ENCODE measurements around the gene AXDND1.
"Not testable (repeated sequence)": the region's sequence is repeated elsewhere in the genome, so short reads cannot be mapped to it uniquely, and the experiment has no call there.

Gene AXDND1

DNA sequence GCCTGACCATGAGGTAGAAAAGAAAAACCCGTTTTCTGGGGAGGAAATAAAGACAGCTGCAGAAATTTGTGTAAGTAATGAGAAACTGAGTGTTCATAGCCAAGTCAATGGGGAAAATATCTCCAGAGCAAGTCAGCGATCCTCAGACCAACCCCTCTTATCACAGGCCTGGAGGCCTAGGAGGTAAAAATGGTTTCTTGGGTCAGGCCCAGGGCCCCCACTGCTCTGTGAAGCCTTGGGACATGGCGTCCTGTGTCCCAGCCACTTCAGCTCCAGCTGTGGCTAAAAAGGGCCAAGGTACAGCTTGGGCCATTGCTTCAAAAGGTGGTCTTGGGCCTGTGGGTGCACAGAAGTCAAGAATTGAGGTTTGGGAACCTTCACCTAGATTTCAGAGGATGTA, 108.9 kb downstream of the AXDND1 start:
- no peak for DNase-seq

DNA sequence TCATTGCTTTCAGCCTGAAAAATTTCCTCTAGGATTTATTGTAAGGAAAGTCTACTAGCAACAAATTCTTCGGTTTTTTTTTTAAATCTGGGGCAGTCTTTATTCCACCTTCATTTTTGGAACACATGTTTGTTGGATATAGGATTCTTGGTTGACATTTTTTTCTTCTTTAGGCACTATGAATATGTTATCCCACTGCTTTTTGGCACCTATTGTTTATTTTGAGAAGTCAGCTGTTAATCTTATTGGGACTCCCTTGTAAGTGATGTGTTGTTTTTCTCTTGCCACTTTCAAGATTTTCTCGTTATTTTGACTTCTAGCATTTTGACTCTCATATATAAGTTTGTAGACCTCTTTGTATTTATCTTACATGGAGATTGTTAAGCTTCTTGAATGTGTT, 110.7 kb downstream of the AXDND1 start:
- DNase-seq: no peak

DNA sequence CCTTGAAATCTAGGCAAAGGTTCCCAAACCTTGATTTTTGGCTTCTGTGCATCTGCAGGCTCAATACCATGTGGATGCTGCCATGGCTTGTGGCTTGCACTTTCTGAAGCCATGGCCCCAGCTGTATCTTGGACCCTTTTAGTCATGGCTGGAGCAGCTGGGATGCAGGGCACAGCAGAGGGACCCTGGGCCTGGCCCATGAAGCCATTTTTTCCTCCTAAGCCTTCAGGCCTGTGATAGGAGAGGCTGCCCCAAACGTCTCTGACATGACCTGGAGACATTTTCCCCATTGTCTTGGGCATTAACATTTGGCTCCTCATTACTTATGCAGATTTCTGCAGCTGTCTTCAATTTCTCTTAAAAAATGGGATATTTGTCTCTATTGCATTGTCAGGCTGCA, 112.6 kb downstream of the AXDND1 start:
- DNase-seq: no peak

DNA sequence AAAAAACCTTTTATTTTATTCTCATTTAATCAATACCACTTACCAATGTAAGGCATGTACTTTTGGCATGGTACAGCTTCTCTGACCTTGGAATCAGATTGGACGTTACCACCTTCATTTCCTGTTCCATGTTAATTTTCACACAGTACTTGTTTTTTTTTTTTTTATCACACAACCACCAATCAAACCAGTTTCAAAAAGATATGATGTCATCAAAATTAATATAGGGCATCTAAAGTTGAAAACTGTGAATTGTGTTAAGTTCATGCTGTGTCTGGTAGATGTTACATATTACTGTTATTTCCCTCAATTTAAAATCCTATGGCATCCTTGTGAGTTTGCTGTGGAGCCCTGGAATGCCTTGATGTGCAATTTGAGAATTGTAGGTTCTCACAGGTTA, 124.8 kb downstream of the AXDND1 start:
- no peak for DNase-seq

DNA sequence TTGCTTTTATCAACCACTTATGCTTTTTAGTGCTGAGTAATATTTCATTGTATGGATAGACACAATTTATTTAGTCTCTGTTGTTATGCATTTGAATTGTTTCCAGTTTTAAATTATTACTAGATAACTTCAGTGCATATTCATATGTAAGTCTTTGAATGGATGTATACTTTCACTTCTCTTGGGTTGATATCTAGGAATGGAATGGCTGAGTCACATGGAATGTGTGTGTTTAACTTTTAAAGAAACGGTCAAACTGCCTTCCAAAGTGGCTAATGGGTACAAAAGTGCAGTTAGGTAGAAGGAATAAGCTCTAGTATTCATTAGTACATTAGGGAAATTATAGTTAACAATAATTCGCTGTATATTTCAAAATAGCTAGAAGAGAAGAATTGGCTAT, 127.6 kb downstream of the AXDND1 start:
- DNase-seq: no peak

DNA sequence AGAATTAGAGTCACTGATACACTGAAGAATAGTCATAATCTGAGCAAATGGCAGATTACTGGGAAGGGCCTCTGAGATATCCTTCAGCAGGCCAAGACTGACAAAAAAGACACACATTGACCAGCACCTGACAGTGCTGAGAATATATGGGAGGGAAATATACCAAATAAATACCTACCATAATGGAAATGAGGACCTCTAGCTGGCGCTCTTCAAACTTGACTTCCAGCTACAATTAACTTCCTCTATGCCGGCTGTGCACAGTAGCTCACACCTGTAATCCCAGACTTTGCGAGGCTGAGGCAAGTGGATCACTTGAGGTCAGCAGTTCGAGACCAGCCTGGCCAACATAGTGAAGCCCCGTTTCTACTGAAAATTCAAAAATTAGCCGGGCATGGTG, 140.4 kb downstream of the AXDND1 start:
- DNase-seq: no peak

DNA sequence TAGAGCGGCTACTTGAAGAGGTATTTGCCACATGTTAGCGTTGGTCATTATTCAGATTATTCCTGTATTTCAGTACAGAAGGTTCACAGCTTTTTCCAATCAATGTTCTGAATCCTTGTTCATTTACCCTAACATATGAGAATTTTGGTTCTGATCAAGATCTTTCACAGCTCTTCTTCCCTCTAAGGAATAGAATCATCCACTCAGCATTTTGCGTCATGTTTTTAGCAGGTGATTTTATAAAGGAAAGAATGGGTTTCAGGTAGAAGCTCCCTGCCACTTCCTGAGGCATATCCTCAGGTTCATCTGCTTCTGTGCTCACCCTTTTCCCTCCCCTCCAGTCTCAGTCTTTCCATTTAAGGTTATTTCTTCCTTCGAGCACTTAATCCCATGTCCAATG, 143.6 kb downstream of the AXDND1 start:
- DNase-seq: no peak

DNA sequence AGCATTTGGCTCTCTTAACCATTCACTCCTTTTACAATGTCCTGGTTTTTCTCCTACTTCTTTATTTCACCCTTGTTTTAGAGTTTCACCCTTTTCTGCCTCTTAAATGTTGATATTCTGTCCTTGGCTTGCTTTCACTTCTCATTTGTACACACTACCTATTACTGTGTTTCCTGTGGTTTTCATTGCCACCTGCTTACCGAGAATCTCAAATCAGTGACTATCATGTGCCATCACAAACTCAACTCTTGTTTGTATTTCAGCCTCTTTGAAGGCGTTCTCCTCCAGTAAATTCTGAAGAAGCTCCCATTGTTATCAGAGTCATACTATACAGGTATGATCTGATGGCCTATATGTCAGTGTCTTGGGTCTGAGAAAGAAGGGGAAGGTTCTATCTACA, 144.3 kb downstream of the AXDND1 start:
- DNase-seq: no peak

DNA sequence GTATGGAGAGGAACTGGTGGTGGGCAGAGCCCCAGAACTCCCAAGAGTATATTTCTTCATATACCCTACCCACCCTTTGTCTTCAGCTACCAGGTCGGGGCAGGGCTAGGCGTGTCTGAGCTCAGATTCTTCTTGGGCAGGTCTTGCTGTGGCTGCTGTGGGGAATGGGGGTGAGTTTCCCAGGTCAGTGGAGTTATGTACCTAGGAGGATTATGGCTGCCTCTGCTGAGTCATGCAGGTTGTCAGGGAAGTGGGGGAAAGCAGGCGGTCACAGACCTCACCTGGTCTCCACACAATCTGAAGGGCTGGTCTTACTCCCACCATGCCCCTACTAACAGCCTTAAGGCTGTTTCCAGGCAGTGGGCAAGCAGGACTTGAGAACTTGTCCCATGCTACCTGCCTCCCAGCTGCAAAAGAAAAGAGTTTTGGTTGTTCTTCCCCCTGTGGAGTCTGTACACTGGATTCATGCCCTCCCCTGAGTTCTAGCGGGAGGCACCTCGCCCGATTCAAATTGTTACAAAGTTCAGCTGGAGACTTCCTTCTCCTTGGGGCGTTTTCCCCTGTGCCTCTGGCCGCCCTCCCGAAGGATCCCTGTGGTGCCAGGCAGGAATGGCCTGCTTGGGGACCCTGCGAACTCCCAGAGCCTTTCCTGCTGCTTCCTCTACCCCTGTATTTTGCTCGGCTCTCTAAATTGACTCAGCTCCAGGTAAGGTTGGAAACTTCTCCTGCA, 151.4 kb downstream of the AXDND1 start:
- no peak for DNase-seq

DNA sequence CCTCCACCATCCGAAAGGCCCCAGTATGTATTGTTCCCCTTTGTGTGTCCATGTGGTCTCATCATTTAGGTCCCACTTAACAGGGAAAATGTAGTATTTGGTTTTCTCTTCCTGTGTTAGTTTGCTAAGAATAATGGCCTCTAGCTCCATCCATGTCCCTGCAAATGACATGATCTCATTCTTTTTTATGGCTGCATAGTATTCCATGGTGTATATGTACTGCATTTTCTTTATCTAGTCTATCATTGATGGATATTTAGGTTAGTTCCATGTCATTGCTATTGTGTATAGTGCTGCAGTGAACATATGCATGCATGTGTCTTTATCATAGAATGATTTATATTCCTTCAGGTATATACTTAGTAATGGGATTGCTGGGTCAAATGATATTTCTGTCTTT, 152.8 kb downstream of the AXDND1 start:
- not testable (repeated sequence) for DNase-seq

DNA sequence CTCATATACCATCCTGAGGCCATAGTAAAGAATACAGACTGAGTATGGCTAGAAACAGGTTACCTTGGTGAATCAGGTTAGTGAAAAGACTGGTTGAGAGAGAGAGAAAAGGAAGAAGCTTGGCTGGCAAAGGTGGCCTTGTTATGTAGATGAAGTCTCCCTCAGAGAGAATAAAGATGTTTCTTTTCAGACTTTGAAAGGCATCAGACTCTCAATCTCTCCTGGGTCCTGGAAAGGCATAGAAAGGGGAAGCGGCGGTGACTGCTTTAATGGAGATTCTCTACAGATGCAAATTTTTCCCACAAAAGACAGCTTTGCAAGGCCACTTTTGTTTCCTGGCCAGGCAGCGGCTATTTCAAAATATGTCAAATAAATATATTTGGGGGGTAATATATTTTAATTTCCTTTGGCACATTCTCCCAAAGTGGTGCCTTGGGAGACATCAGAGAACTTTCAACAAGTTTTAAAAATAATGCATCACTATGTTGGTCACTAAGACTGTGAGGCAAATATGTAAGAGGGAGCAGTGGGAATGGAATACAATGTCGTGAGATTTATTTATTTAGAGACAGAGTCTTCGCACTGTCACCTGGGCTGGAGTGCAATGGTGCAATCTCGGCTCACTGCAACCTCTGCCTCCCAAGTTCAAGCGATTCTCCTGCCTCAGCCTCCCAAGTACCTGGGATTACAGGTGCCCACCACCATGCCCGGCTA, 163.9 kb downstream of the AXDND1 start:
- DNase-seq: no peak

DNA sequence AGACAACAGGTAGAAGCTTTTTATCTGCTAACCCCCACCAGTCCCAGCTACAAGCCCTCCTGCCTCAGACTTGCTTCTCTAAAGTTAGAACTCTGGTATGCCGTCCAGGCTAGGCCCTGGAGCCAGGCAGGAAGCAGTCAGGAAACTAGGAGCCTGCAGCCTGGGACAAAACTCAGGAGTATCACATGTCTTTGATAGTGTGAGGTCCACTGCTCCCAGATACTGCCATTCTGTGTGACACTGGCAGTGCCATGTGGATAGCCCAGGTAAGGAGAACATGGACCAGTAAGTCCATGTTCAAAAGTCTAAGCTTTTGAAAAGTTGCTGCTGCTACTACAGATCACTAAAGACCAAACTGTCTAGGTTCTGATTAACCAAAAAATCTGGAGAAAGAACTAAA, 164.6 kb downstream of the AXDND1 start:
- no peak for DNase-seq

DNA sequence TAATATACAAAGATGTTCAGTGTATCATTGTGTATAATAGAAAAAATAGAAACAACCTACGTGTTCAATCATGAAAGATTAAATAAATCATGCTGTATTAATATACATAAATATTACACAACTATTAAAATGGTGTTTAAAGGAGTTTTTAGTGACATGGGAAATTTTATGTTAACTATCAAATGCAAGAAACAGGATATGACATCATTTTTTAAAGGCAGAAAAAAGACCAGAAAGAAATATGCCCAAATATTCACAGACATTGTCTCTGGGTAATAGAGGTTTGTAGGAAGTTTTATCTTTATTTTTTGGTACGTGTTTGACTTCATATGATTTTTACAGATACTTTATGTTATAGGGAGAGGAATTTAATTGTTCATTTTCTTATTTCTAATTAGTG, 176.0 kb downstream of the AXDND1 start:
- no peak for DNase-seq

DNA sequence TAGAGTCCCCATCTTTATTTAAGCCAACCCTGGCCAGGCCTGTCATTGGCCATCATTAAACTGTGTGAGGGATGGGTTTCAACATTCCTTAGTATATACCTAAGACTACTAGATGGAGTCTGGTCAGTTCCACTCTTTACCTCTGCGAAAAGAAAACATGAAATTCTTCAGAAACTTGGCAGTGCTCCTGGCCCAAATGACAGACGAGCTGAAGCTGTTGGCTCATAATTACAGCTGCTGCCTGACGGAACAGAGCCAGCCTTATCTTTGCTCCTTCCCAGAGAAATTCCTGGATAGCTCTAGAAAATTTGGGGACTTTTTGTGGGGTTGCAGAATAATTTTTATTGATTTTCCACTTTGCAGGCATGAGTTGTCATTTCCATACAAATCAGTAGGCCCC, 179.6 kb downstream of the AXDND1 start:
- DNase-seq: no peak

DNA sequence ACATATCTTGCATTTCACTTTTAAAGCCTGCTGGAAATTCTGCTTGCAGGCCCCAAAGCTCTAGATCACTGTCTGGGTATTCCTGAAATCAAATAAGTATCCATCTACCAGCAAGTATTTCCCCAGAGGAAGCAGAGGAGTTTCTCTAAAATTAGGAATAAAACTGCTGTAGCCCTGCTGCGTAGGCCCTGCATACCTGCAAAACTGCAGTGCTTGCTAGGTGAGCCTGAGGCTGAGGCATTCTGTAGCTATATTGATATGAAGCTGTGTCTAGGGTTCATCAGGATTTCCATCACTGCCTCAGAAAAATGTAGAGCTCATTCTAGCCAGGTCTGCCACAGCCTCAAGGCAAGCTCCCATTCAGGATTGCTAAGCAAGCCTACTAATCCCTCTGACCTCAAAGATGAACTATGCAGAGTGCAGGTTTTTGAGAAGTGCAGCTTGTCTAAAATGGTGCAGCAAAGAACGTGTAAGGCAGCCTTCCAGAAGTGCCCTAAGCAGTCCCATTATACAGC, 181.3 kb downstream of the AXDND1 start:
- DNase-seq: no peak

DNA sequence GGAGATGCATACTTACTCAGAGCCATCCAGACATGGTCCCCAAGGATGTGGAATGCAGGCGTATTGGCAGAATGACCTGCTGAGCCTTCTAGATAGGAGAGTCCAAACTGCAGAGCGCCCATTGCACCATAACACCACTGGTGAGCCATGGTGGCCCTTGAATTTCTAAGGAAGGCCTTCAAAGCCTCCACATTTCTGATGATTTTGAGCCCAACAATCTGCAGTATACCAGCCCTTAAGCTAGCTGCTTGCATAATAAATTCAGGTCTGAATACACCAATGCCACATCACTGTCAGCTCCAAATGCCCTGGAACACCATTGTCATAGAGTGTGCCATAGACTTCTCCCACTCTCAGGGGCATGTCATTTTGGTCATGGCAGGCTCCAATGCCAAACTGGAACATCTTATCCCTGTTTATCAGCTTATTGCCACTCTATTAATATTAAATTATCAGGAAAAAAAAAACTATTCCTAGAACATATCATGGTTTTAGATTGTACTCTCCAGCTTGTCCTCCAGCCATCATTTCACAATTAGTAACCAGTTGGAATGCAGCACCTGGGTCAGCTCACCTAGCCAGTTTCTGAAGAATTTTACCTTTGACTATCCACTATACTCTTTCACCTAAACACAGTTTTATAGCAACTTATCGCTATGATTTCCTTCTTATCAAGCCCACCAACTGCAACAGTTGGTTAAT, 183.0 kb downstream of the AXDND1 start:
- no peak for DNase-seq

DNA sequence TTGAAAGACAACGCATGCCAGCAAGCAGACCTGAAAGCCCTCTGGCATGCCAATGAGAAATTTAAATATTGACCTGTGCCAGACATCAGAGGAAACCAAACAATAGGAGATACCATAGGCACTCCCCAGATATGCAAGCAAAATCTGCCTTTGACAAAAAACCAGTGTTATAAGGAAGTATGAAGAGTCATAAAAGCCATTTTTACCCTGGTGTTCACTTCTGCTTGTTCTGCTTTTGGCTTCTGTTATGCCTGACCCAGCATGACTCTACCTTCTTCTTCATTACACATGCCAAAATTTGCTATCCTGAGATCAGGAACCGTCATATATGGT, 183.6 kb downstream of the AXDND1 start:
- DNase-seq: no peak

DNA sequence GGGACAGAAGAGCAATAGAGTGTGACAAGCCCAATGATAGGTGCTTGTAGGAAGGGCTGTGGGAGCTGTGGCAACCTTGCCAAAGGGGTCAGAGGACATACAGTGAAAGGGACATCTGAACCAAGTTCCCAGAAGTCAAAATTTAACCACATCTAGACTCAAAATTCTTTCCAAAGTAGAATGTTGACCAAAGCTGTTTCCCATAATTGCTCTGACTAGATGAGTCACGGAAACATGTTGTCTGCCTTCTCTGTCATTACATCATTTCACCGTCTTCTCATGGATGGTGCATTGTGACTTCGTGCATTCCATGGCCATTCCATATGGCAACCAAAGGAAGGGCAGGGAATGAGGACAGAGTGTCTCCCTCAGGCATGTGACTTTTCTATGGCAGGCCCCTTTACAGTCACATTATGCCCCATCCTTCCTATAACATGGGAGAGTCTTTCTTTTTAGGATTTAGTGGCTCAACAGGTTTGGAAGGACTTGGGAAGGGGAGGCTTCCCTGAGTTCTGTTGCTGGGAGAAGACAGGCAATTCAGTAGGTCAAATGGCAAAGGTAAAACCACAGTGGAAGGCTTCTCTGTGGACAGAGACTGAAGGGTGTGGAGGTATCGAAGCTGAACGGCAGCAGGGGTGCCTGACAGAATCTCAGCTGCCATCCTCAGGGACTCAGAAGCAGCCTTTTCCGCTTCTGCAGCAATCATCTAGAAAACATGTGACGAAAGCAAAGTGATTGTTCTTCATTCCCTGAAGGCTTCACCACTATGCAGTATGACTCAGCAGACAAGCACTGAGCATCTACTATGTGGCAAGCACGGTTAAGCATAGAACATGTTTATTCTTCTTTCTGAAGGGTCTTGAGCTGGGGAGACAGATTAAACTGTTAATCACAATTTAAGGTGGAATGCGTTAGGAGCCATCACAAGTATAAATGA, 185.2 kb downstream of the AXDND1 start:
- DNase-seq: no peak

DNA sequence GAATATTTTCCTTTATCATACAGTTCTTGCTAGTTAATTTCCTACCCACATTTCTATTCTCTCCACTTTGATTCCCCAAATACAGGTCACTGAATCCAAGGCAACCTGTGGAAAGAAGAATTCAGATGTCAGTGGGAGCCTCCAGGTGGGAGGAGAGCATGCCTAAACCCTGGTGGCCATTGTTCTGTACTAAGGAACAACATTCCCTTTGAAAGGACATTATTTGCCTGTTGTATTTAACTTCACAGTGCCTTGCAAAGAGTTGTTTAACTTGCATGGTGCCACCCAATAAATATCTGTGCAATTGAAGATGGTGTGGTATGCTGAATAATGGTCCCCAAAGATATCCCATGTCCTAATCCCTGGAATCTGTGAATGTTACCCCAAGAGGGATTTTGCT, 188.7 kb downstream of the AXDND1 start:
- no peak for DNase-seq

DNA sequence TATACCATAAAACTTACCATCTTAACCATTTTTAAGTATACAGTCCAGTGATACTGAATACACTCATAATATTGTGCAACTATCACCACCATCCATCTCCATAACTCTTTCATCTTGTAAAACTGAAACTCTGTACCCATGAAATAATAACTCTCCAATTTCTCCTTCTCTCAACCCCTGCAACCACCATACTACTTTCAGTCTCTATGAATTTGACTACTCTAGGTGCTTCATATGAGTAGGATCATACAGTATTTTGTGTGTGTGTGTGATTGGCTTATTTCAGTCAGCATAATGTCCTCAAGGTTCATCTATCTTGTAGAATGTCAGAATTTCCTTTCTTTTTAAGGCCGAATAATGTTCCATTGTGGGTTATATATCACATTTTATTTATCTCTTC, 192.3 kb downstream of the AXDND1 start:
- DNase-seq: no peak

DNA sequence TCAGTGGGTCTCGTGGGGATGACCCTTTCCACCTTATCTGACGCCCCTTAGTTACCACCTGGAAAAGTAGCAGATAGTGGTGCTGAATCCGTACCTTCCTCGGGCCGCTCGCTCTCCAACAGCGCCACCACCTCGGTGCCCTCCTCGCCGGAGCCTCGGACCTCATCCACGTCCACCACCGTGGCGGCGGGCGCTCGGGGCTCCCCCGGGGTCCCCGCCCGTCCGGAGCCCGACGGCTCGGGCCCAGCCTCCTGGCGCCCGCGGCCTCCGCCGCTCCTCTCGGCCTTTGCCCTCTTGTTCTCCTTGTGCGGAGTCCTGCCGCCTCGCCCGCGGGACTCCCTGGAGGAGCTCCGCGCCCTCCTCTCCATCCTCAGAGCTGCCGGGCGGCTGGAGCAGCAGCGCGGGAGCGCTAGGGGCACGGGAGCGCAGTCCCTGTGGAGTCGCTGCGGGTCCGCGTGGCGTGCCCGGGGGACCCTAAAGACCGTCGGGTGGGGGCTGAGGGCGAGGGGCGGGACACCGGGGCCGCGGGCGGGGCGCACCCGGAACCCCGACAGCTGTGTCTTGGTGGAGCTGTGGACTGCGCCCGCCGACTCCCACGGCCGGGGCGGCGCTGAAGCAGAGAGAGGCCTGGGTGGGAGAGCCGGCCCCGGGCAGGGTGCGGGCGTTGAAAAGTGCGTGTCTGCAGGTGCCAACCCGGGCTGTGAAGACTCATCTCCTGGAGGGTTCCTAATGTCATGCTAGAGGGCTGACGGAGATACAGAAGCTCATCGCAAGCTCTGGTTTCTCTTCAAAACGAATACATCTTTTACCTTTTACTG, 209.9 kb downstream of the AXDND1 start, which contains the start of gene NPHS2:
Gene NPHS2, minus strand, starts transcription at position 452 of the 818 bp plus-strand sequence. Its CDS starts 84 bp downstream, at position 368.
- DNase-seq: no peak

DNA sequence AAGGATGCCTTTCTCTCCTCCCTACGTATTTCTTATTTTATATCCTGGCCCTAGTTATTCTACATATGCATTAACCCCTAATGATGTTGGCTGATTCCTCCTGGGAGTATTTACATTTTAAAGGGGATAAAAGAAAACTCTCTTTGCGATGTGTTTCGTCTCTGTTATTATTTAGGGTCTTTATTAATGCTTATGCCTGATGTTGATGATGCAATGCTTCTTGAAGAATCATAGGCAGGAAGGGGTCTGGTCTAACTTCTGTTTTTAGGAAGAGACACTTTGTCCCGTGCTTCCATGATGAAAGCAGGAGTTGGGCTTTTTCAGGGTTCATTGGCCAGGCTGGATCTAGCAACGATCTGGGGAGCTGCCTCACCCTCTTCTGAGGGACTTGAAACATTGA, 210.7 kb downstream of the AXDND1 start:
- no peak for DNase-seq

Data from inflammatory macrophage treated with lipopolysaccharide for 4 hours (primary cell).